ENCODE measurements around the gene KIAA1755.

DNA sequence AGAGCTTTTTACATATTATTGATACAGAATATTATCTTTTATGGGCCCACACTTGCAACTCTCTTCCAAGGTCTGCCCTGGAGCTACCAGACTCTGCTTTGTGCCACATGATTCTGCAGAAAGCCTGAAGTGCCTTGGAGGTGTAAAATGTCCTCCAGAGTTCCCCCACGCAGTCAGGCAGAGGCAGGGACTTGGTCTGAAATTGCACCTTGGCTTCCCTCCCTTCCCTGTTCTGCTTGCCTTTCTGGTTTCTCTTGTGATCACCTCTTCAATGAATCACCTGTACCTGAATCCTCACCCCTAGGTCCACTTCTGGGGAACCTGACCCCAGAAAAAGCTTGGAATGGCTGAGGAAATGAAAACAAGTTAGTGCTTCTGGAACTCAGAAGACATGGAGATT lies 52.4 kb downstream of the KIAA1755 start:
- TF ChIP-seq, protein P1, sequence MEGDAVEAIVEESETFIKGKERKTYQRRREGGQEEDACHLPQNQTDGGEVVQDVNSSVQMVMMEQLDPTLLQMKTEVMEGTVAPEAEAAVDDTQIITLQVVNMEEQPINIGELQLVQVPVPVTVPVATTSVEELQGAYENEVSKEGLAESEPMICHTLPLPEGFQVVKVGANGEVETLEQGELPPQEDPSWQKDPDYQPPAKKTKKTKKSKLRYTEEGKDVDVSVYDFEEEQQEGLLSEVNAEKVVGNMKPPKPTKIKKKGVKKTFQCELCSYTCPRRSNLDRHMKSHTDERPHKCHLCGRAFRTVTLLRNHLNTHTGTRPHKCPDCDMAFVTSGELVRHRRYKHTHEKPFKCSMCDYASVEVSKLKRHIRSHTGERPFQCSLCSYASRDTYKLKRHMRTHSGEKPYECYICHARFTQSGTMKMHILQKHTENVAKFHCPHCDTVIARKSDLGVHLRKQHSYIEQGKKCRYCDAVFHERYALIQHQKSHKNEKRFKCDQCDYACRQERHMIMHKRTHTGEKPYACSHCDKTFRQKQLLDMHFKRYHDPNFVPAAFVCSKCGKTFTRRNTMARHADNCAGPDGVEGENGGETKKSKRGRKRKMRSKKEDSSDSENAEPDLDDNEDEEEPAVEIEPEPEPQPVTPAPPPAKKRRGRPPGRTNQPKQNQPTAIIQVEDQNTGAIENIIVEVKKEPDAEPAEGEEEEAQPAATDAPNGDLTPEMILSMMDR (IDR thresholded peaks at IDR 0.05), result no peak
- TF ChIP-seq EZH2 (IDR thresholded peaks at IDR 0.05), result no peak
- no peak for TF ChIP-seq EZH2phosphoT487 (IDR thresholded peaks at IDR 0.05)

All from neural progenitor cell (in vitro differentiated cells).